Transverse colon (tissue), 3 donors: ENCODE measurements around the gene SSC5D.

Experiments
- CTCF ChIP-seq, 5 experiments: fragments of 200-600 bp in 3 of 5; fragments of 450-650 bp in 2 of 5; sonication (generic) in 3 of 5; IDR thresholded peaks; 1 replicate in 2 of 5; 2 replicates in 3 of 5; pipeline ENCODE4 v1.5.1; 2016 to 2017; ENCODE audit warnings: antibody characterized with exemption in 5 of 5, inconsistent platforms in 3 of 5, mild to moderate bottlenecking in 2 of 5, moderate library complexity in 1 of 5
- POLR2A ChIP-seq: fragments of 450-650 bp; IDR thresholded peaks from one replicate; pipeline ENCODE4 v1.6.1; 2016; ENCODE audit warnings: antibody characterized with exemption, mild to moderate bottlenecking, moderate library complexity

- no peak for TF ChIP-seq POLR2A
- no peak for TF ChIP-seq CTCF (IDR thresholded peaks at IDR 0.05)
Measured at GRCh38 chr19:55535965-55536350, 47.7 kb downstream of the SSC5D start.
